ENCODE data around the gene METTL4.

The METTL4 gene

DNA sequence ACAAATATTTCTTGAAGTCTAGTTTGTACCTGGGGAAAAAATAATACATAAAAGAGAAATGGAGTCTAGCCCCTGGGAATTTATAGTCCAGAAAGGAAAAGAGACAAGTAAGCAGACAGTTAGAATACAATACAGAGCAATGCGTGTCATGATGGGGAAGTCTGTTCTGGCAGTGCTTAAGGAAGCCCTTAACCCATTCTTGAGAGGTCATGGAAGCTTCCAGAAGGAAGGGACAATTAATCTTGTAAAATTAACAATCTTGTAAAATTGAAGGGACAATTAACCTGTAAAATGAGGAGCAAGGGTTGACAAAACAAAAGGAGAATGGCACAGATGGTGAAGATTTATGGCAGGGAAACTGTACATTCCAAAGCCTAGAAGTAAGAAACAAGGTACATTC is 66.7 kb downstream of the METTL4 start:
- TF ChIP-seq, protein P1, sequence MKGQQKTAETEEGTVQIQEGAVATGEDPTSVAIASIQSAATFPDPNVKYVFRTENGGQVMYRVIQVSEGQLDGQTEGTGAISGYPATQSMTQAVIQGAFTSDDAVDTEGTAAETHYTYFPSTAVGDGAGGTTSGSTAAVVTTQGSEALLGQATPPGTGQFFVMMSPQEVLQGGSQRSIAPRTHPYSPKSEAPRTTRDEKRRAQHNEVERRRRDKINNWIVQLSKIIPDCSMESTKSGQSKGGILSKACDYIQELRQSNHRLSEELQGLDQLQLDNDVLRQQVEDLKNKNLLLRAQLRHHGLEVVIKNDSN (IDR thresholded peaks at IDR 0.05): no peak
- TF ChIP-seq TAF1 (IDR thresholded peaks at IDR 0.05; ENCODE audit: low read depth): no peak
- no peak for TF ChIP-seq CREB1 (IDR thresholded peaks at IDR 0.05; ENCODE audit: low read depth)
- TF ChIP-seq, protein P2, sequence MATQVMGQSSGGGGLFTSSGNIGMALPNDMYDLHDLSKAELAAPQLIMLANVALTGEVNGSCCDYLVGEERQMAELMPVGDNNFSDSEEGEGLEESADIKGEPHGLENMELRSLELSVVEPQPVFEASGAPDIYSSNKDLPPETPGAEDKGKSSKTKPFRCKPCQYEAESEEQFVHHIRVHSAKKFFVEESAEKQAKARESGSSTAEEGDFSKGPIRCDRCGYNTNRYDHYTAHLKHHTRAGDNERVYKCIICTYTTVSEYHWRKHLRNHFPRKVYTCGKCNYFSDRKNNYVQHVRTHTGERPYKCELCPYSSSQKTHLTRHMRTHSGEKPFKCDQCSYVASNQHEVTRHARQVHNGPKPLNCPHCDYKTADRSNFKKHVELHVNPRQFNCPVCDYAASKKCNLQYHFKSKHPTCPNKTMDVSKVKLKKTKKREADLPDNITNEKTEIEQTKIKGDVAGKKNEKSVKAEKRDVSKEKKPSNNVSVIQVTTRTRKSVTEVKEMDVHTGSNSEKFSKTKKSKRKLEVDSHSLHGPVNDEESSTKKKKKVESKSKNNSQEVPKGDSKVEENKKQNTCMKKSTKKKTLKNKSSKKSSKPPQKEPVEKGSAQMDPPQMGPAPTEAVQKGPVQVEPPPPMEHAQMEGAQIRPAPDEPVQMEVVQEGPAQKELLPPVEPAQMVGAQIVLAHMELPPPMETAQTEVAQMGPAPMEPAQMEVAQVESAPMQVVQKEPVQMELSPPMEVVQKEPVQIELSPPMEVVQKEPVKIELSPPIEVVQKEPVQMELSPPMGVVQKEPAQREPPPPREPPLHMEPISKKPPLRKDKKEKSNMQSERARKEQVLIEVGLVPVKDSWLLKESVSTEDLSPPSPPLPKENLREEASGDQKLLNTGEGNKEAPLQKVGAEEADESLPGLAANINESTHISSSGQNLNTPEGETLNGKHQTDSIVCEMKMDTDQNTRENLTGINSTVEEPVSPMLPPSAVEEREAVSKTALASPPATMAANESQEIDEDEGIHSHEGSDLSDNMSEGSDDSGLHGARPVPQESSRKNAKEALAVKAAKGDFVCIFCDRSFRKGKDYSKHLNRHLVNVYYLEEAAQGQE (IDR thresholded peaks at IDR 0.05; ENCODE audit: low read depth): no peak
- TF ChIP-seq, protein P3, sequence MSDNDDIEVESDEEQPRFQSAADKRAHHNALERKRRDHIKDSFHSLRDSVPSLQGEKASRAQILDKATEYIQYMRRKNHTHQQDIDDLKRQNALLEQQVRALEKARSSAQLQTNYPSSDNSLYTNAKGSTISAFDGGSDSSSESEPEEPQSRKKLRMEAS (IDR thresholded peaks at IDR 0.05): no peak
- TF ChIP-seq TCF12 (IDR thresholded peaks at IDR 0.05; ENCODE audit: low read depth): no peak
- no peak for TF ChIP-seq NFIC (IDR thresholded peaks at IDR 0.05)
- TF ChIP-seq CEBPB (IDR thresholded peaks at IDR 0.05): no peak
- no peak for TF ChIP-seq ZBTB7A (IDR thresholded peaks at IDR 0.05; ENCODE audit: low read depth)
- TF ChIP-seq EGR1 (IDR thresholded peaks at IDR 0.05): no peak
- TF ChIP-seq TEAD4 (IDR thresholded peaks at IDR 0.05): no peak
- no peak for TF ChIP-seq FOXM1 (IDR thresholded peaks at IDR 0.05; ENCODE audit: borderline replicate concordance, low read depth)
- TF ChIP-seq EP300 (IDR thresholded peaks at IDR 0.05; ENCODE audit: borderline replicate concordance): no peak
- TF ChIP-seq RAD21 (IDR thresholded peaks at IDR 0.05; ENCODE audit: low read depth): no peak
- TF ChIP-seq YY1 (IDR thresholded peaks at IDR 0.05; ENCODE audit: low read depth): no peak

DNA sequence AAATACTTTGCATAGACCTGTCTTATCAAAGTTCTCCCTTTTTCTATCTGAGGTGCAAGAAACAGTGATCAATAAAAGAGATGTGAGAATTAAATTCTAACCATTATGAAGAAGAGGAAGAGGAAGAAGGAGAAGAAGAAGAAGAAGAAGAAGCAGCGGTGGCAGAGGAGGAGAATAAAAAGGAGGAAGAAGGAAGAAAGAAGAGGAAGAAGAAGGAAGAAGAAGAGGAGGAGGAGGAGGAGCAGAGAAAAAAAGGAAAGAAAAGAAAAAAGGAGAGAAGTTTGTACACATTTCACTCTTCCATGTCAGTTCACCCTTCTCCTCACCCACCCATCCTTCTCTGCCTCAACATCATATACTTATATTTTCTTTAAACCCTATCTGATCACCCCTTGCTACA is 68.4 kb downstream of the METTL4 start:
- no peak for TF ChIP-seq TCF12 (IDR thresholded peaks at IDR 0.05; ENCODE audit: low read depth)
- no peak for TF ChIP-seq ZBTB7A (IDR thresholded peaks at IDR 0.05; ENCODE audit: low read depth)
- no peak for TF ChIP-seq TEAD4 (IDR thresholded peaks at IDR 0.05)
- TF ChIP-seq CEBPB (IDR thresholded peaks at IDR 0.05): no peak
- TF ChIP-seq FOXM1 (IDR thresholded peaks at IDR 0.05; ENCODE audit: borderline replicate concordance, low read depth): no peak
- TF ChIP-seq, protein P1 (IDR thresholded peaks at IDR 0.05): no peak

DNA sequence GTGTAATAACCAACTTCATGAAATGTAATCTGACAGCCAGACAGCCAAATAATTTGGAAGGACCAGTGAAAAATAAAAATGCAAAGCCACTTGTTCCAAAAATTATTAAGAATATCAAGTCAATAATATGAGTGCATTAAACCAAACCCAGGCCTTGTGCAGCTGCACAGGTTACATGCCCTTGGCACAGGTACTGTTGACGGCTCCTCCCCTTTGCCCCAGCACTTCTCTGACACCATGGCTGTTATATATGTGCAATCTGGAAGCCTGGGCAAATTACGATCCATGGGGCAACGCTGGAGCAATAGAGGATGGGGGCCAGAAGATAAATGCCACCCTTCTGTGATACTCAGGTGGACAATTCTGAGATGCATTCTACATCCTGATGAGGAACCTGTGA is 68.9 kb downstream of the METTL4 start:
- TF ChIP-seq ZBTB7A (IDR thresholded peaks at IDR 0.05; ENCODE audit: low read depth) (no peak), TCF12 (IDR thresholded peaks at IDR 0.05; ENCODE audit: low read depth) (no peak), CEBPB (IDR thresholded peaks at IDR 0.05) (no peak)

DNA sequence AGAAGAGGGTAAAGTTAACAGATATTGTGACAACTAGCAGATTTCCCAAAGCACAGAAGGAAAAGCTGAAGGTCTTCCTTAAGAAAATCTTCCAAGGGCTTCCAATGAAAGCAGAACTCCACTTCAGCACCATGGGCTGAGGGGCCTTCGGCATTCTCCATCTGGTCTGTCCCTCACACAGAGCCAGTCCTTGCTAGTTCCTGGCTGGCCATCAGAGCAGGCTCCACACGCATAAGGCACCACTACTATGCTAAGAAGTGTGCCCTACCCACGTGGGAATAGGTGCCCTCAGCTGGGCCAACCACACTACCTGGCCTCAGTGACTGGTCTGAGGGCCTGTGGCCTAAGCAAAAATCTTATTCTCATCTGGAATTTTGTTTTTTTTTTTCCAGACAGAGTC is 73.5 kb downstream of the METTL4 start:
- TF ChIP-seq CEBPB (IDR thresholded peaks at IDR 0.05) (no peak), YY1 (IDR thresholded peaks at IDR 0.05; ENCODE audit: low read depth) (no peak), TCF12 (IDR thresholded peaks at IDR 0.05; ENCODE audit: low read depth) (no peak), EP300 (IDR thresholded peaks at IDR 0.05; ENCODE audit: borderline replicate concordance) (no peak), NFIC (IDR thresholded peaks at IDR 0.05) (no peak), EGR1 (IDR thresholded peaks at IDR 0.05) (no peak), RAD21 (IDR thresholded peaks at IDR 0.05; ENCODE audit: low read depth) (no peak), TAF1 (IDR thresholded peaks at IDR 0.05; ENCODE audit: low read depth) (no peak), ZBTB7A (IDR thresholded peaks at IDR 0.05; ENCODE audit: low read depth) (no peak), FOXM1 (IDR thresholded peaks at IDR 0.05; ENCODE audit: borderline replicate concordance, low read depth) (no peak), CREB1 (IDR thresholded peaks at IDR 0.05; ENCODE audit: low read depth) (no peak), TEAD4 (IDR thresholded peaks at IDR 0.05) (no peak)
- TF ChIP-seq, protein P3 (IDR thresholded peaks at IDR 0.05): no peak
- TF ChIP-seq, protein P2 (IDR thresholded peaks at IDR 0.05; ENCODE audit: low read depth): no peak
- TF ChIP-seq, protein P1 (IDR thresholded peaks at IDR 0.05): no peak

DNA sequence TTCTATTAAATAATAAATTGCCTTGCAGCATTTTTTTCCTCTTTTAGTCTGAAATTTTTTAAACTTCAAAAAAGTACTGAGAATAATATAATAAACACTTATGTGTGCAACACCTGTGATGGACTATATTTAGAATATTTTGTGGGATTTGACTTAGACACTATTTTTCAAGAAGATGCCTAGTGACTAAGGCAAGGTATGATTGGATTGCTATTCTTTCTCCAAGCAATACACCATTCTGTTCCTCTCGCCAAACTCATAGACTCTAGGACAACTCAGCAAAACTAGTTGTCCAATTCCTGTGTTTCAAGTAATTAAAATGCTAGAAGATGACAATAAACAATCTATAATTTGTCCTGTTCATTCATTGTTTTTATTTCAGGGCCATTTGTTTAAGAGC is 75.9 kb downstream of the METTL4 start:
- TF ChIP-seq CREB1 (IDR thresholded peaks at IDR 0.05; ENCODE audit: low read depth) (no peak), ZBTB7A (IDR thresholded peaks at IDR 0.05; ENCODE audit: low read depth) (no peak), NFIC (IDR thresholded peaks at IDR 0.05) (no peak), EP300 (IDR thresholded peaks at IDR 0.05; ENCODE audit: borderline replicate concordance) (no peak), FOXM1 (IDR thresholded peaks at IDR 0.05; ENCODE audit: borderline replicate concordance, low read depth) (no peak), TAF1 (IDR thresholded peaks at IDR 0.05; ENCODE audit: low read depth) (no peak), RAD21 (IDR thresholded peaks at IDR 0.05; ENCODE audit: low read depth) (no peak), YY1 (IDR thresholded peaks at IDR 0.05; ENCODE audit: low read depth) (no peak), CEBPB (IDR thresholded peaks at IDR 0.05) (no peak), TEAD4 (IDR thresholded peaks at IDR 0.05) (no peak)
- TF ChIP-seq, protein P1 (IDR thresholded peaks at IDR 0.05): no peak
- TF ChIP-seq, protein P2 (IDR thresholded peaks at IDR 0.05; ENCODE audit: low read depth): no peak

All from Ishikawa (cell line).